Karpas-422 (cell line): ENCODE results near the gene GPC6. TPM values are rescaled to one million over a fixed set of nuclear protein-coding genes. Genes with fewer than 3 reads are reported as not detected.

Experiments
- DNase-seq: peaks from one replicate; pipeline ENCODE4 v3.0.0-alpha.2; 2015
- H2AFZ ChIP-seq: fragments of 200-600 bp; sonication (generic); 2 replicates; pipeline ENCODE4 v1.6.1; 2014; ENCODE audit warnings: antibody characterized with exemption, low read length, mixed read lengths
- H3K27ac ChIP-seq: fragments of 200-600 bp; sonication (generic); 2 replicates; pipeline ENCODE4 v1.5.1; 2014; ENCODE audit warnings: mild to moderate bottlenecking, low read length, moderate library complexity
- H3K27me3 ChIP-seq: fragments of 200-600 bp; sonication (generic); 2 replicates; pipeline ENCODE4 v1.6.1; 2014; ENCODE audit warnings: low read length, mixed read lengths
- H3K36me3 ChIP-seq: fragments of 200-600 bp; sonication (generic); 2 replicates; pipeline ENCODE4 v1.6.1; 2014; ENCODE audit warnings: low read length, mixed read lengths; ENCODE audit not compliant: insufficient read depth
- H3K4me1 ChIP-seq: fragments of 200-600 bp; sonication (generic); 2 replicates; pipeline ENCODE4 v1.6.1; 2014; ENCODE audit warnings: mild to moderate bottlenecking, low read length, mixed read lengths
- H3K4me2 ChIP-seq: fragments of 200-600 bp; sonication (generic); 2 replicates; pipeline ENCODE4 v1.6.1; 2014; ENCODE audit warnings: low read length, low read depth, mild to moderate bottlenecking; ENCODE audit not compliant: poor library complexity, severe bottlenecking
- H3K4me3 ChIP-seq: fragments of 200-600 bp; sonication (generic); 2 replicates; pipeline ENCODE4 v1.5.1; 2014; ENCODE audit warnings: mild to moderate bottlenecking, antibody characterized with exemption, low read length, mixed read lengths
- H3K79me2 ChIP-seq: fragments of 200-600 bp; sonication (generic); 2 replicates; pipeline ENCODE4 v1.6.1; 2014; ENCODE audit warnings: mild to moderate bottlenecking, low read length, mixed read lengths
- H3K9ac ChIP-seq: fragments of 200-600 bp; sonication (generic); 2 replicates; pipeline ENCODE4 v1.6.0; 2014; ENCODE audit warnings: low read length
- H3K9me2 ChIP-seq: fragments of 200-600 bp; sonication (generic), shearing (Covaris generic); replicated peaks from 2 replicates; pipeline ENCODE4 v1.6.0; 2014; ENCODE audit warnings: mild to moderate bottlenecking, low read length, moderate library complexity; ENCODE audit not compliant: insufficient read depth
- H3K9me3 ChIP-seq: fragments of 300-700, 200-600 bp; sonication (generic); 2 replicates; pipeline ENCODE4 v1.6.1; 2014; ENCODE audit warnings: low read length, mixed read lengths
- H4K20me1 ChIP-seq: fragments of 200-600 bp; sonication (generic); 2 replicates; pipeline ENCODE4 v1.6.1; 2014; ENCODE audit warnings: mild to moderate bottlenecking, antibody characterized with exemption, low read length, low read depth; ENCODE audit not compliant: insufficient read depth
- total RNA-seq: library from RNA; depleted of rRNA; stranded (reverse); fragments of >200 nt; shearing (Covaris generic); gene quantifications from 2 replicates; pipeline ENCODE4 v1.2.3, GENCODE V29; 2014; ENCODE audit warnings: low replicate concordance

The GPC6 gene
- total RNA-seq, 1 experiment from 2014 or later: not detected

- no peak overlapping the region for H3K4me3 ChIP-seq
- no peak for DNase-seq
- no peaks in the 10 kb centered on the region for H3K36me3 ChIP-seq
- no peaks in the 10 kb centered on the region for H3K4me1 ChIP-seq
- no peak overlapping the region for H3K27ac ChIP-seq
- H2AFZ ChIP-seq: no peak overlapping the region
- no peaks in the 10 kb centered on the region for H3K79me2 ChIP-seq
- H3K4me2 ChIP-seq: no peak overlapping the region
- no peak overlapping the region for H3K9ac ChIP-seq
- no peaks in the 10 kb centered on the region for H3K9me2 ChIP-seq
- H4K20me1 ChIP-seq: no peaks in the 10 kb centered on the region
- H3K9me3 ChIP-seq: no peaks in the 10 kb centered on the region
- no peaks in the 10 kb centered on the region for H3K27me3 ChIP-seq
Measured at GRCh38 chr13:94140027-94140426, 913.4 kb downstream of the GPC6 start.

- Histone ChIP-seq H3K9me2 (no peaks in the 10 kb centered on the region), H3K27me3 (no peaks in the 10 kb centered on the region), H3K4me2 (no peak overlapping the region), H3K79me2 (no peaks in the 10 kb centered on the region), H3K9me3 (no peaks in the 10 kb centered on the region), H3K27ac (no peak overlapping the region), H4K20me1 (no peaks in the 10 kb centered on the region), H2AFZ (no peak overlapping the region), H3K36me3 (no peaks in the 10 kb centered on the region), H3K4me1 (no peaks in the 10 kb centered on the region), H3K9ac (no peak overlapping the region), H3K4me3 (no peak overlapping the region)
- no peak for DNase-seq
Measured at GRCh38 chr13:94140511-94140910, 913.9 kb downstream of the GPC6 start.

GRCh38 chr13:94143624-94144350, 917.2 kb downstream of the GPC6 start:
- Histone ChIP-seq H3K4me3 (no peak overlapping the region), H3K4me2 (no peak overlapping the region), H3K79me2 (no peaks in the 10 kb centered on the region), H3K27me3 (no peaks in the 10 kb centered on the region), H3K9ac (no peak overlapping the region), H2AFZ (no peak overlapping the region), H3K9me2 (no peaks in the 10 kb centered on the region), H3K27ac (no peak overlapping the region), H4K20me1 (no peaks in the 10 kb centered on the region), H3K4me1 (no peaks in the 10 kb centered on the region), H3K9me3 (no peaks in the 10 kb centered on the region), H3K36me3 (no peaks in the 10 kb centered on the region)
- DNase-seq: no peak

GRCh38 chr13:94145966-94146365, 919.4 kb downstream of the GPC6 start:
- H3K79me2 ChIP-seq: no peaks in the 10 kb centered on the region
- no peak overlapping the region for H3K4me2 ChIP-seq
- H3K9me3 ChIP-seq: no peaks in the 10 kb centered on the region
- no peaks in the 10 kb centered on the region for H3K27me3 ChIP-seq
- no peaks in the 10 kb centered on the region for H3K4me1 ChIP-seq
- DNase-seq: no peak
- H4K20me1 ChIP-seq: no peaks in the 10 kb centered on the region
- H3K36me3 ChIP-seq: no peaks in the 10 kb centered on the region
- no peak overlapping the region for H2AFZ ChIP-seq
- no peak overlapping the region for H3K9ac ChIP-seq
- H3K27ac ChIP-seq: no peak overlapping the region
- no peak overlapping the region for H3K4me3 ChIP-seq
- no peaks in the 10 kb centered on the region; the same call in 1 of the 2 replicates for H3K9me2 ChIP-seq

GRCh38 chr13:94153586-94153985, 927.0 kb downstream of the GPC6 start:
- Histone ChIP-seq H3K36me3 (no peaks in the 10 kb centered on the region), H3K9me3 (no peaks in the 10 kb centered on the region), H3K4me1 (no peaks in the 10 kb centered on the region), H3K27ac (no peak overlapping the region), H3K79me2 (no peaks in the 10 kb centered on the region), H4K20me1 (no peaks in the 10 kb centered on the region), H2AFZ (no peak overlapping the region), H3K4me3 (no peak overlapping the region), H3K27me3 (no peaks in the 10 kb centered on the region), H3K9me2 (no peaks in the 10 kb centered on the region; the same call in 1 of the 2 replicates), H3K9ac (no peak overlapping the region), H3K4me2 (no peak overlapping the region)
- DNase-seq: no peak

GRCh38 chr13:94154367-94154766, 927.8 kb downstream of the GPC6 start:
- H3K27ac ChIP-seq: no peak overlapping the region
- no peaks in the 10 kb centered on the region for H3K4me1 ChIP-seq
- no peaks in the 10 kb centered on the region for H3K79me2 ChIP-seq
- no peaks in the 10 kb centered on the region; the same call in 1 of the 2 replicates for H3K9me2 ChIP-seq
- no peaks in the 10 kb centered on the region for H4K20me1 ChIP-seq
- H3K9me3 ChIP-seq: no peaks in the 10 kb centered on the region
- no peak overlapping the region for H2AFZ ChIP-seq
- H3K4me3 ChIP-seq: no peak overlapping the region
- DNase-seq: no peak
- no peak overlapping the region for H3K4me2 ChIP-seq
- no peaks in the 10 kb centered on the region for H3K36me3 ChIP-seq
- no peak overlapping the region for H3K9ac ChIP-seq
- no peaks in the 10 kb centered on the region for H3K27me3 ChIP-seq

- Histone ChIP-seq H3K9me3 (no peaks in the 10 kb centered on the region), H3K9ac (no peak overlapping the region)
- DNase-seq: no peak
Measured at GRCh38 chr13:94157705-94158218, 931.2 kb downstream of the GPC6 start.

GRCh38 chr13:94160875-94161274, 934.3 kb downstream of the GPC6 start:
- no peaks in the 10 kb centered on the region for H3K27me3 ChIP-seq
- H3K4me3 ChIP-seq: no peak overlapping the region
- no peak overlapping the region for H3K9ac ChIP-seq
- H3K9me3 ChIP-seq: no peaks in the 10 kb centered on the region
- H3K27ac ChIP-seq: no peak overlapping the region
- no peak overlapping the region for H2AFZ ChIP-seq
- no peak overlapping the region for H3K4me2 ChIP-seq
- H3K36me3 ChIP-seq: no peaks in the 10 kb centered on the region
- H3K79me2 ChIP-seq: no peaks in the 10 kb centered on the region
- no peaks in the 10 kb centered on the region for H4K20me1 ChIP-seq
- H3K9me2 ChIP-seq: no peaks in the 10 kb centered on the region
- no peaks in the 10 kb centered on the region for H3K4me1 ChIP-seq
- DNase-seq: no peak

More at GRCh38 chr13:94157705-94158218, 931.2 kb downstream of the GPC6 start:
- H3K27me3 ChIP-seq: no peaks in the 10 kb centered on the region
- no peaks in the 10 kb centered on the region for H3K9me2 ChIP-seq
- H3K79me2 ChIP-seq: no peaks in the 10 kb centered on the region
- H4K20me1 ChIP-seq: no peaks in the 10 kb centered on the region
- no peak overlapping the region for H3K4me3 ChIP-seq
- no peak overlapping the region for H3K27ac ChIP-seq
- no peak overlapping the region for H2AFZ ChIP-seq
- no peak overlapping the region for H3K4me2 ChIP-seq
- no peaks in the 10 kb centered on the region for H3K36me3 ChIP-seq
- no peaks in the 10 kb centered on the region for H3K4me1 ChIP-seq
